HEK293 (cell line): Measurements from ENCODE around the gene UAP1.

ENCODE experiments used
- CTCF ChIA-PET: fragments of 350-600 bp; formaldehyde crosslinking; extraction: SDS; loops from one replicate; lab custom pipeline; 2021; ENCODE audit warnings: antibody characterized with exemption; lab: Yijun Ruan, JAX
- POLR2A ChIA-PET: fragments of 300-600 bp; formaldehyde crosslinking; extraction: SDS; loops from one replicate; lab custom pipeline; 2020; ENCODE audit warnings: antibody characterized with exemption, inconsistent platforms; lab: Yijun Ruan, JAX
- H3K27ac ChIP-seq: fragments of 200-500 bp; sonication (Bioruptor generic); 2 replicates; pipeline ENCODE4 v1.5.1; 2014; ENCODE audit warnings: low read depth, low read length, control low read depth, inconsistent platforms; ENCODE audit errors: extremely low read depth
- H3K36me3 ChIP-seq, 2 experiments: fragments of 200-500 bp in 1 of 2; sonication (Bioruptor generic) in 1 of 2; 1 replicate in 1 of 2; 2 replicates in 1 of 2; pipeline ENCODE4 v1.5.1; 2014 to 2017; ENCODE audit warnings: inconsistent platforms in 2 of 2, low read length in 2 of 2; ENCODE audit not compliant: control insufficient read depth in 2 of 2, insufficient read depth in 1 of 2
- H3K4me1 ChIP-seq: fragments of 200-500 bp; sonication (Bioruptor generic); 2 replicates; pipeline ENCODE4 v1.5.1; 2014; ENCODE audit warnings: mild to moderate bottlenecking, low read length, inconsistent platforms; ENCODE audit not compliant: control insufficient read depth, insufficient read depth
- H3K4me3 ChIP-seq: 2 replicates; pipeline ENCODE4 v1.5.1; 2011; ENCODE audit warnings: low read depth, mild to moderate bottlenecking, control low read depth, low read length, moderate library complexity
- H3K9me3 ChIP-seq: fragments of 200-500 bp; sonication (Bioruptor generic); 2 replicates; pipeline ENCODE4 v1.5.1; 2014; ENCODE audit warnings: low read depth, low read length, inconsistent platforms; ENCODE audit not compliant: control insufficient read depth, insufficient read depth
- GLI4 ChIP-seq: fragments of 450-650 bp; formaldehyde crosslinking; IDR thresholded peaks from 2 replicates; pipeline ENCODE4 v1.5.1; 2016; ENCODE audit warnings: missing biosample characterization, missing genetic modification characterization
- HOXD13 ChIP-seq: sonication (generic); formaldehyde crosslinking; IDR thresholded peaks from 2 replicates; pipeline ENCODE4 v1.8.0; 2022; ENCODE audit warnings: missing genetic modification reagents, borderline replicate concordance
- KLF7 ChIP-seq: fragments of 450-650 bp; formaldehyde crosslinking; IDR thresholded peaks from 2 replicates; pipeline ENCODE4 v1.5.1; 2016; ENCODE audit warnings: missing biosample characterization, missing genetic modification characterization, borderline replicate concordance
- ZBTB21 ChIP-seq: fragments of 450-650 bp; formaldehyde crosslinking; IDR thresholded peaks from 2 replicates; pipeline ENCODE4 v1.5.1; 2017; ENCODE audit warnings: missing biosample characterization, missing genetic modification characterization
- ZFP37 ChIP-seq: fragments of 450-650 bp; formaldehyde crosslinking; IDR thresholded peaks from 2 replicates; pipeline ENCODE4 v1.5.1; 2016; ENCODE audit warnings: missing biosample characterization, missing genetic modification characterization
- ZNF140 ChIP-seq: fragments of 450-650 bp; formaldehyde crosslinking; IDR thresholded peaks from 2 replicates; pipeline ENCODE4 v1.5.1; 2016; ENCODE audit warnings: missing biosample characterization, missing genetic modification characterization
- ZNF146 ChIP-seq: fragments of 450-650 bp; formaldehyde crosslinking; IDR thresholded peaks from 2 replicates; pipeline ENCODE4 v1.5.1; 2016; ENCODE audit warnings: missing biosample characterization, missing genetic modification characterization
- ZNF19 ChIP-seq: fragments of 450-650 bp; formaldehyde crosslinking; IDR thresholded peaks from 2 replicates; pipeline ENCODE4; 2016; ENCODE audit warnings: missing biosample characterization, missing genetic modification characterization, low read depth
- ZNF23 ChIP-seq: fragments of 450-650 bp; formaldehyde crosslinking; IDR thresholded peaks from 2 replicates; pipeline ENCODE4 v1.5.1; 2016; ENCODE audit warnings: missing biosample characterization, missing genetic modification characterization, borderline replicate concordance
- ZNF302 ChIP-seq: fragments of 450-650 bp; formaldehyde crosslinking; IDR thresholded peaks from 2 replicates; pipeline ENCODE4 v1.5.1; 2016; ENCODE audit warnings: missing biosample characterization, missing genetic modification characterization, low read depth
- ZNF416 ChIP-seq: fragments of 450-650 bp; formaldehyde crosslinking; IDR thresholded peaks from 2 replicates; pipeline ENCODE4 v1.5.1; 2016; ENCODE audit warnings: missing biosample characterization, missing genetic modification characterization
- ZNF560 ChIP-seq: fragments of 450-650 bp; formaldehyde crosslinking; IDR thresholded peaks from 2 replicates; pipeline ENCODE4 v1.5.1; 2017; ENCODE audit warnings: missing biosample characterization, missing genetic modification characterization, borderline replicate concordance
- ZNF600 ChIP-seq: fragments of 450-650 bp; formaldehyde crosslinking; IDR thresholded peaks from 2 replicates; pipeline ENCODE4 v1.5.1; 2016; ENCODE audit warnings: missing biosample characterization, missing genetic modification characterization
- ZNF658 ChIP-seq: fragments of 450-650 bp; formaldehyde crosslinking; IDR thresholded peaks from 2 replicates; pipeline ENCODE4; 2016; ENCODE audit warnings: missing biosample characterization, missing genetic modification characterization
- ZNF747 ChIP-seq: fragments of 450-650 bp; formaldehyde crosslinking; IDR thresholded peaks from 2 replicates; pipeline ENCODE4 v1.5.1; 2016; ENCODE audit warnings: missing biosample characterization, missing genetic modification characterization
- ZNF768 ChIP-seq: fragments of 450-650 bp; formaldehyde crosslinking; IDR thresholded peaks from 2 replicates; pipeline ENCODE4 v1.5.1; 2018; ENCODE audit warnings: missing biosample characterization, mild to moderate bottlenecking, missing genetic modification characterization
- ZNF830 ChIP-seq: fragments of 450-650 bp; IDR thresholded peaks from 2 replicates; pipeline ENCODE4 v1.5.0; 2018; ENCODE audit warnings: missing biosample characterization, missing genetic modification characterization, low read depth, mild to moderate bottlenecking, moderate library complexity
- TF ChIP-seq, protein P1 (sequence below): fragments of 450-650 bp; formaldehyde crosslinking; IDR thresholded peaks from 2 replicates; pipeline ENCODE4 v1.5.1; 2016; ENCODE audit warnings: missing biosample characterization, missing genetic modification characterization, low read depth
- TF ChIP-seq, protein P2 (sequence below): fragments of 450-650 bp; formaldehyde crosslinking; IDR thresholded peaks from 2 replicates; pipeline ENCODE4 v1.5.1; 2016; ENCODE audit warnings: missing biosample characterization, missing genetic modification characterization
- TF ChIP-seq, protein P3 (sequence below): fragments of 450-650 bp; formaldehyde crosslinking; IDR thresholded peaks from 2 replicates; pipeline ENCODE4 v1.5.1; 2016; ENCODE audit warnings: missing biosample characterization, missing genetic modification characterization
- TF ChIP-seq, protein P4 (sequence below): sonication (generic); formaldehyde crosslinking; IDR thresholded peaks from 2 replicates; pipeline ENCODE4 v1.8.1; 2022; ENCODE audit warnings: mild to moderate bottlenecking, moderate library complexity, missing genetic modification reagents

The UAP1 gene

DNA sequence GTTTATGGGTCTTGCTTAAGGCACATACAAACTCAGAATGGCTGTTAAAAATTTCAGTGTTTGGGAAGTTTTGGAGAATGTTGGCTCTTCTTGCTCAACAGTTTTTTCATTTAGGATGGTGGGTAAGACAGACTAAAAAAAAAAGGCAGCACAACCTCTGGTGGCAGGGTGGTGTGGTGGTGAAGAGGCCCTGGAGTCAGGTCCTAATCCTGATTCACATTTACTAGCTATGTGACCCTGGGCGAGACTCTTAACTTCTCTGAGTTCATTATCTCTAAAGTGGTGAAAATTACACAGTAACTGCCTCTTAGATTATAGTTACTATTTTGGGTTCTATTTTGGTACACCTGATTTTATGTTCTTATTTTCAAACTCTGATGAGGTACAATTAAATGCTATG lies 11.6 kb downstream of the UAP1 start (continued):
- TF ChIP-seq ZBTB21 (tag by site-specific recombination) (no peak), ZNF416 (tag by site-specific recombination) (no peak), ZNF747 (tag by site-specific recombination) (no peak), ZNF560 (tag by site-specific recombination) (no peak), ZNF830 (no peak), ZNF658 (no peak)
- TF ChIP-seq, protein P1, sequence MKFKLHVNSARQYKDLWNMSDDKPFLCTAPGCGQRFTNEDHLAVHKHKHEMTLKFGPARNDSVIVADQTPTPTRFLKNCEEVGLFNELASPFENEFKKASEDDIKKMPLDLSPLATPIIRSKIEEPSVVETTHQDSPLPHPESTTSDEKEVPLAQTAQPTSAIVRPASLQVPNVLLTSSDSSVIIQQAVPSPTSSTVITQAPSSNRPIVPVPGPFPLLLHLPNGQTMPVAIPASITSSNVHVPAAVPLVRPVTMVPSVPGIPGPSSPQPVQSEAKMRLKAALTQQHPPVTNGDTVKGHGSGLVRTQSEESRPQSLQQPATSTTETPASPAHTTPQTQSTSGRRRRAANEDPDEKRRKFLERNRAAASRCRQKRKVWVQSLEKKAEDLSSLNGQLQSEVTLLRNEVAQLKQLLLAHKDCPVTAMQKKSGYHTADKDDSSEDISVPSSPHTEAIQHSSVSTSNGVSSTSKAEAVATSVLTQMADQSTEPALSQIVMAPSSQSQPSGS = no peak
- TF ChIP-seq, protein P2, sequence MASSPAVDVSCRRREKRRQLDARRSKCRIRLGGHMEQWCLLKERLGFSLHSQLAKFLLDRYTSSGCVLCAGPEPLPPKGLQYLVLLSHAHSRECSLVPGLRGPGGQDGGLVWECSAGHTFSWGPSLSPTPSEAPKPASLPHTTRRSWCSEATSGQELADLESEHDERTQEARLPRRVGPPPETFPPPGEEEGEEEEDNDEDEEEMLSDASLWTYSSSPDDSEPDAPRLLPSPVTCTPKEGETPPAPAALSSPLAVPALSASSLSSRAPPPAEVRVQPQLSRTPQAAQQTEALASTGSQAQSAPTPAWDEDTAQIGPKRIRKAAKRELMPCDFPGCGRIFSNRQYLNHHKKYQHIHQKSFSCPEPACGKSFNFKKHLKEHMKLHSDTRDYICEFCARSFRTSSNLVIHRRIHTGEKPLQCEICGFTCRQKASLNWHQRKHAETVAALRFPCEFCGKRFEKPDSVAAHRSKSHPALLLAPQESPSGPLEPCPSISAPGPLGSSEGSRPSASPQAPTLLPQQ (tag by site-specific recombination) = no peak

DNA sequence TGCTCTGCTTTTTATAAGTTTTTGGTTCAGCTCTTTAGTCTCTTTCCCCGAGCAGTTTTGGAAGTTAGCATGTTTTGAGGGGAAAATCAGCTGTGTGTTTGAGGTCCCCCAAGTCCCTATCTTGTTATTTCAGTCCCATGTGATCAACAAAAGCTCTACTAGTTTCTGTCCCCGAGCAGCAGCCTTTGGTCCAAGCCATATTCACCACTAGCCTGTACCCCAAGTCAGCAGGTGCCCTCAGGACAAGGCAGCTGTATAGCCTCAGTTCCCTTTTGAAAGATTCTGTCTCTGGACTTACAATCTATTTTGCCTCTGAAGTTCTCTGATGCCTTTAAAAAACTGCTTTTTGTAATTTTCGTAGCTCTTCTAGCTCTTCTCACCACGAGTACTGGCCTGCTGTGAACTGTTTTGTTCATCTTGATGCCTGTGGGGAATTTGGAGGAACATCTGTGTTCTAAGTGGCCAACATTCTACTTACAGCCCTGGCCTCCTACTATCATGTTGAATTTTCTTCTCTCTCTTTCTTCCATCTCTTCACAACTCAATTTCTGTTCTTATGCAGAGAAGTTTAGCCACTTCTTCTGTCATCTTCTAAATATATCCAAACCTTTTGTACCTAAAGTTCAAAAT lies 16.7 kb downstream of the UAP1 start:
- H3K9me3 ChIP-seq = no peaks in the 10 kb centered on the region
- H3K27ac ChIP-seq = no peak overlapping the region
- H3K4me1 ChIP-seq = no peaks in the 10 kb centered on the region
- CTCF ChIA-PET = no interaction called here
- no peak overlapping the region for H3K4me3 ChIP-seq
- POLR2A ChIA-PET = interaction anchor here (0.8 kb wide), 1 partner anchor 16 kb away, joined by 3 read pairs; the partner anchor contains the start of gene UAP1
- H3K36me3 ChIP-seq = peaks cover 5 to 32% of the 10 kb centered on the region in 2 experiments
- TF ChIP-seq ZNF19 (no peak), ZNF302 (tag by site-specific recombination) (no peak), ZNF600 (no peak), ZFP37 (tag by site-specific recombination) (no peak), KLF7 (tag by site-specific recombination) (no peak), ZNF747 (tag by site-specific recombination) (no peak), ZNF140 (tag by site-specific recombination) (no peak), ZNF23 (tag by site-specific recombination) (no peak), HOXD13 (CRISPR knock-in tag) (no peak), GLI4 (tag by site-specific recombination) (no peak), ZNF146 (tag by site-specific recombination) (no peak), ZNF768 (tag by site-specific recombination) (no peak)
- TF ChIP-seq, protein P3, sequence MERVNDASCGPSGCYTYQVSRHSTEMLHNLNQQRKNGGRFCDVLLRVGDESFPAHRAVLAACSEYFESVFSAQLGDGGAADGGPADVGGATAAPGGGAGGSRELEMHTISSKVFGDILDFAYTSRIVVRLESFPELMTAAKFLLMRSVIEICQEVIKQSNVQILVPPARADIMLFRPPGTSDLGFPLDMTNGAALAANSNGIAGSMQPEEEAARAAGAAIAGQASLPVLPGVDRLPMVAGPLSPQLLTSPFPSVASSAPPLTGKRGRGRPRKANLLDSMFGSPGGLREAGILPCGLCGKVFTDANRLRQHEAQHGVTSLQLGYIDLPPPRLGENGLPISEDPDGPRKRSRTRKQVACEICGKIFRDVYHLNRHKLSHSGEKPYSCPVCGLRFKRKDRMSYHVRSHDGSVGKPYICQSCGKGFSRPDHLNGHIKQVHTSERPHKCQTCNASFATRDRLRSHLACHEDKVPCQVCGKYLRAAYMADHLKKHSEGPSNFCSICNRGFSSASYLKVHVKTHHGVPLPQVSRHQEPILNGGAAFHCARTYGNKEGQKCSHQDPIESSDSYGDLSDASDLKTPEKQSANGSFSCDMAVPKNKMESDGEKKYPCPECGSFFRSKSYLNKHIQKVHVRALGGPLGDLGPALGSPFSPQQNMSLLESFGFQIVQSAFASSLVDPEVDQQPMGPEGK (tag by site-specific recombination) = no peak
- TF ChIP-seq, protein P2 (tag by site-specific recombination) = no peak
- TF ChIP-seq, protein P4, sequence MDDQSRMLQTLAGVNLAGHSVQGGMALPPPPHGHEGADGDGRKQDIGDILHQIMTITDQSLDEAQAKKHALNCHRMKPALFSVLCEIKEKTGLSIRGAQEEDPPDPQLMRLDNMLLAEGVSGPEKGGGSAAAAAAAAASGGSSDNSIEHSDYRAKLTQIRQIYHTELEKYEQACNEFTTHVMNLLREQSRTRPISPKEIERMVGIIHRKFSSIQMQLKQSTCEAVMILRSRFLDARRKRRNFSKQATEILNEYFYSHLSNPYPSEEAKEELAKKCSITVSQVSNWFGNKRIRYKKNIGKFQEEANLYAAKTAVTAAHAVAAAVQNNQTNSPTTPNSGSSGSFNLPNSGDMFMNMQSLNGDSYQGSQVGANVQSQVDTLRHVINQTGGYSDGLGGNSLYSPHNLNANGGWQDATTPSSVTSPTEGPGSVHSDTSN (CRISPR knock-in tag) = no peak
